Ishikawa (cell line): ENCODE results near the gene PHYKPL.

Source experiments
- CEBPB ChIP-seq: IDR thresholded peaks from 2 replicates; pipeline ENCODE4 v1.6.1; 2012
- CREB1 ChIP-seq: IDR thresholded peaks from 2 replicates; pipeline ENCODE4 v1.6.1; 2012; ENCODE audit warnings: low read depth
- EGR1 ChIP-seq: IDR thresholded peaks from 2 replicates; pipeline ENCODE4 v1.6.1; 2012
- MAX ChIP-seq: IDR thresholded peaks from 2 replicates; pipeline ENCODE4 v1.6.1; 2012
- RAD21 ChIP-seq: IDR thresholded peaks from 2 replicates; pipeline ENCODE4 v1.6.1; 2012; ENCODE audit warnings: low read depth
- YY1 ChIP-seq: IDR thresholded peaks from 2 replicates; pipeline ENCODE4 v1.6.1; 2012; ENCODE audit warnings: low read depth

GRCh38 chr5:178210686-178211085 is 21.9 kb downstream of the PHYKPL start:
- TF ChIP-seq RAD21 (no peak), CREB1 (no peak), CEBPB (no peak), EGR1 (no peak), YY1 (no peak), MAX (no peak)
